Measurements from ENCODE around the gene MECP2. TPM values are rescaled to one million over a fixed set of nuclear protein-coding genes. Genes with fewer than 3 reads are reported as not detected.

MECP2 gene
- total RNA-seq, 1 donor from 2014 or later = 57.6 TPM

DNA sequence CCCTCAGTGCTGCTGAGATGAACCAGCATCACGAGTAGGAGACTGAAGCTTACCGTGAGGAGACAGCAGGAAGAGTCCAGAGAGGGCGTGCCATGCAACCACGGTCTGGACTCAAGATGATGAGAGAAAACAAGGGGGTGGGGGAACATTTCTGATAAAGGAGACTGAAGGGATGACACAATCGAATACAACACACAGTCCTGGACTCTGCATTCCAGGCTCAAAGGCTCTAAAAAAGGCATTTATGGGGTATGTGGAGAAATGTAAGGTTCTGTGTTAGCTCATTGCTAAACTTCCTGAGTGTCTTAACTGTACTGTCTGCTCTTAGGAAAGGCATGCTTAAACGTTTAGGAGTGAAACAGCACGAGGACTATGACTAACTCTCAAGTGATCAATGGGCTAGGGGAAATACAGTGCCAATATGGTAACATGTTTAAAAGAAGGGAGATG lies 57.2 kb downstream of the MECP2 start:
- DNase-seq (no peak), ATAC-seq (peak; percentile 61 to 73)
- H3K4me1 ChIP-seq = peaks cover 40% of the 10 kb centered on the region
- H3K27ac ChIP-seq = peak overlapping the region; percentile 24
- H3K36me3 ChIP-seq = no peaks in the 10 kb centered on the region
- no peak for TF ChIP-seq CTCF (IDR thresholded peaks at IDR 0.05)
- no peaks in the 10 kb centered on the region for H3K9me3 ChIP-seq
- intact Hi-C loops (cut with DNase I) = no loop called here
- no peaks in the 10 kb centered on the region for H3K27me3 ChIP-seq (ENCODE audit: low read depth)
- no peak overlapping the region for H3K4me3 ChIP-seq

- peaks cover 33% of the 10 kb centered on the region for H3K4me1 ChIP-seq
- no peak for ATAC-seq
- DNase-seq = no peak
- H3K4me3 ChIP-seq = no peak overlapping the region
- H3K27me3 ChIP-seq (ENCODE audit: low read depth) = no peaks in the 10 kb centered on the region
- no peak for TF ChIP-seq CTCF (IDR thresholded peaks at IDR 0.05)
- no peak overlapping the region for H3K27ac ChIP-seq
- no peaks in the 10 kb centered on the region for H3K9me3 ChIP-seq
- H3K36me3 ChIP-seq = no peaks in the 10 kb centered on the region
- intact Hi-C loops (cut with DNase I) = no loop called here
Measured at GRCh38 chrX:154039577-154039976, 57.9 kb downstream of the MECP2 start.

- no peaks in the 10 kb centered on the region for H3K36me3 ChIP-seq
- H3K4me1 ChIP-seq = peaks cover 28% of the 10 kb centered on the region
- DNase-seq = no peak
- no peaks in the 10 kb centered on the region for H3K27me3 ChIP-seq (ENCODE audit: low read depth)
- H3K9me3 ChIP-seq = no peaks in the 10 kb centered on the region
- no peak for ATAC-seq
- intact Hi-C loops (cut with DNase I) = no loop called here
- H3K27ac ChIP-seq = no peak overlapping the region
- no peak overlapping the region for H3K4me3 ChIP-seq
- no peak for TF ChIP-seq CTCF (IDR thresholded peaks at IDR 0.05)
Measured at GRCh38 chrX:154038656-154039055, 58.9 kb downstream of the MECP2 start.

- H3K27me3 ChIP-seq (ENCODE audit: low read depth) = no peaks in the 10 kb centered on the region
- no peaks in the 10 kb centered on the region for H3K36me3 ChIP-seq
- no peak for ATAC-seq
- H3K9me3 ChIP-seq = no peaks in the 10 kb centered on the region
- peaks cover 19% of the 10 kb centered on the region for H3K4me1 ChIP-seq
- intact Hi-C loops (cut with DNase I) = no loop called here
- no peak overlapping the region for H3K4me3 ChIP-seq
- H3K27ac ChIP-seq = no peak overlapping the region
- no peak for DNase-seq
- TF ChIP-seq CTCF (IDR thresholded peaks at IDR 0.05) = no peak
Measured at GRCh38 chrX:154037754-154038153, 59.8 kb downstream of the MECP2 start.

DNA sequence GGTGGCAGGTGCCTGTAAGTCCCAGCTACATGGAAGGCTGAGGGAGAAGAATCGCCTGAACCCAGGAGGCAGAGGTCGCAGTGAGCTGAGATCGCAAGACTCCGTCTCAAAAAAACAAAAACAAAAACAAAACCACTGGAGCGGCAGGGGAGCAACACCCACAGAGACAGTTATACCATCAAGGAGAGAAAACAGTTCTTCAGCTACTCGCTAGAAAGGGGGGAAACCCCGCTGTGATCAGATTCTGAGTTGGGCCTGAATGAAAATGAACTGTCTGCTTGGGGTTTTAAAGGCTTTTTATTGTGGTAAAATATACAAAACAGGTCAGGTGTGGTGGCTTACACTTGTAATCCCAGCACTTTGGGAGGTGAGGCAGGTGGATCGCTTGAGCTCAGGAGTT lies 61.0 kb downstream of the MECP2 start:
- Histone ChIP-seq H3K4me1 (peaks cover 8% of the 10 kb centered on the region), H3K27ac (no peak overlapping the region), H3K4me3 (no peak overlapping the region), H3K9me3 (no peaks in the 10 kb centered on the region), H3K36me3 (peaks cover 8% of the 10 kb centered on the region), H3K27me3 (ENCODE audit: low read depth) (no peaks in the 10 kb centered on the region)
- no peak for ATAC-seq
- TF ChIP-seq CTCF (IDR thresholded peaks at IDR 0.05) = no peak
- no peak for DNase-seq
- intact Hi-C loops (cut with DNase I) = no loop called here

GRCh38 chrX:154033848-154034247 lies 63.7 kb downstream of the MECP2 start:
- ATAC-seq (no peak), DNase-seq (no peak)
- Histone ChIP-seq H3K4me3 (no peak overlapping the region), H3K9me3 (no peaks in the 10 kb centered on the region), H3K27me3 (ENCODE audit: low read depth) (no peaks in the 10 kb centered on the region), H3K4me1 (peaks cover 2% of the 10 kb centered on the region), H3K36me3 (peaks cover 33% of the 10 kb centered on the region), H3K27ac (no peak overlapping the region)
- no peak for TF ChIP-seq CTCF (IDR thresholded peaks at IDR 0.05)
- intact Hi-C loops (cut with DNase I) = no loop called here

Measured in lower lobe of right lung (tissue), 2 donors.